ENCODE results near the gene CFAP99.
"Not testable (repeated sequence)": the region's sequence is repeated elsewhere in the genome, so short reads cannot be mapped to it uniquely, and the experiment has no call there.

CFAP99 gene

DNA sequence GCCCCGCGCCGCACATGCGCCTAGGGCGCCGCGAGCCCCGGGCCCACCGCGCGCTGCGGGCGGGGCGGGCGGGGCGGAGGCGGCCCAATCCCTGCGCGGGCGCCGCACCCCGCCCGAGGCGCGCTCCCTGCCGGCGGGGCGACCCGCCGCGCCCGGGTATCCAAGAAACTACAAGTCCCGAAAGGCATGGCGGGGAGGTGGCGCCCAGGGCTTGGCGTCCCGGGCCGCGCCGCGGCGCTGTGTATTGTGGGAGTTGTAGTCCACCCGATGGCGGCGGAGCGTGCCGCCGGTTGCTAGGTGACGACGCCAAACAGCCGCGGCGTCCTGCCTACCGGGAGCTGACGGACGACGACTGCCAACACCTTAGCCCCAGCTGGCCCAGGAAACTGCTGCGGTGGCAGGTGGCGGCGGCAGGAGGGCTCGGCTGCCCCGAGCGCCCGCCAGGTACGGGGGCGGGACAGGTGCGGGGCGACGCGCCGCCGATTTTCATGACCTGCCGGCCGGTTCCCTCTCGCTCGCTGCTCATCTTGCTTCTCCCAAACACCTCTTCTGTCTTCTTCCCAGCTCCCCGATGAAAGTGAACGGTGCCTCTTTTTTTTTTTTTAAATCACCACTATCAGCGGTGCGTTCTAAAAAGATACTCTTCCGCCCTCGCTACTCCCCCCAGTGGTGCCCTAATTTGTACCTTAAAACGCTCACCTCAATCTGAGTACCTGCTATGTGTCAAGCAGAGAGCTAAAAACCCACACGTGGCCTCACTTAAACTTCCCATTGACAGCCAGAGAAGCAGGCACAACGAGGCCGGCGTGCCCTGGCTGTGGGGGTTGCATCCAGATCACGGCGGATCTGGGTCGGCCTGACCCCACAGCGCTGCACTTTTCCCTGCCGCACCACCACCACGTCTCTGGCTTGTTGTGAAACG, at the start of gene CFAP99:
CFAP99 (plus strand) TSS at position 306 of the 922 bp plus-strand sequence.
- peak; percentile 57 for DNase-seq

DNA sequence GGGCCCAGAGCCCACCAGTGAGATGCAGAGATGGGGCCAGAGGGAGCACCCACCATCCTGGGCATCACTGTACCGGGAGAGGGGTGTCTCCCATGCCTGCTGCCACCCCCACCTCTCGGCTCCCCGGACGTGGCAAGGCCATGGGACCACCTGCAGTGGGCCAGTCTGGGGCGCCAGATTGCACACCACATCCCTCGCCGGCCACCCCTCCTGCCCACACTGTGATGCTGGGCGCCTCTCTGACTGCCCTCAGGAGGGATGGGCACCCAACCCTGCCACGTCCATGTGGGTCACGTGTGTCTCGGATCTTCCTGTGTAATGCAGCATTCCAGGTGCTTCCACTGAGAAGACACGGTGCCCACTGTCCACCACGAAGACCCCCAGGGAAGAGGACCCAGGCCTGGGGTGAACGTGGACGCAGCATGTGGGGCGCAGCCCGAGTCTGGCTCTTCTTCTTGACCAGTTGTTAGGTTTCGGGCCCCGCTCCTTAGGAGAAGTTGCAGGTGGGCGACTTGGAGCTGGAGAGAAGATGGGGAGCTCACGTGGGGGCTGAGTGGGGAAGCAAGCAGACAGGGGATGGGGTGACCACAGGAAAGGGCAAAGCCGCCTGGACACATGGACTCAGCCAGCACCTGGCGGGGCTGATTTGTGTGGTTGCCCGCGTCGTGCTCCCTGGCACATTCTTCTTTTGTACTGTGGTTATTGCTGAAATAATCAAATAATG, 48.0 kb upstream of the CFAP99 start:
- DNase-seq = no peak

GRCh38 chr4:2371765-2372487, 46.8 kb upstream of the CFAP99 start:
- no peak for DNase-seq

DNA sequence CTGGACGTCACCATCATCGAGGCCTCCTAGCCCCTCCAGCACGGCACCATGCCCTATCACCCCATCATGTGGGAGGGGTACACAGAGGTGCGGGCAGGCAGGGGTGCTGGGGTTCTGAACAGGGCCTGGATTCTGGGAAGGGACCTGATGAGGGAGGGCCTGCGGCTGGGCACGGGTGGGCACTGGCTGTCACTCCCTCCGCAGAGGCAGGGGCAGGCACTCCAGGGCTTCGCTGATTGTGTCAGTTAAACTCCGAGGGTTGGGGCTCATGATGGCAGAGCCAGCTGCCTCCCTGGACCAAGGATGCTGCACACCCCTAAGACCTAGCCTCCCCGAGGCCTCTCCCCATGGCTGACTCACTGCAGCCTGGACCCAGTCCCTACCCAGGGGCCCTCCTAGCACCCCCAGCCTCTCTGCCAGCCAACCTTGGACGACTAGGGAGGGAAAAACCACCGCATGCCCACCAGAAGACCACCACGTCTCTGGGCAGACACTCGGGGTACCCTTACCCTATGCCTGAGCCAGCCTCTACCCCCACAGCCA, 46.2 kb upstream of the CFAP99 start:
- no peak for DNase-seq

DNA sequence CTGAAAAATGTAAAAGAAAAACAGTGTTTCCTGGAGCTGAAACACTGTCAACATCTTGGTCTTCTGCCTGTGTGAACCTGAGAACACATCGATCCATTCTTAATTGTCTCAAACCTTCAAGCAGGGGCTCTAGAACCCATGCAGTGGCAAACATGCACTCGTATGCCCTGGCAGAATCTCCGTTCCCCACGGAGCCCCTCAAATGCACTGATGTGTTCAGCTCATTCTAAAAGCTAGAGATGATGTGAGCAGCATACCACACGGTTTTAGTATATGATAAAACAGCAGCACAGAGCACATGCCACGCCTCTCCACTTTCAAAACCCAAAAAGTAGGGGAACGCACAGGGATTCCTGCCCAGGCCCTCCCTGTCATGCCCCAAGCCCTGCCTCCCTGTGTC, 45.2 kb upstream of the CFAP99 start:
- DNase-seq = no peak

DNA sequence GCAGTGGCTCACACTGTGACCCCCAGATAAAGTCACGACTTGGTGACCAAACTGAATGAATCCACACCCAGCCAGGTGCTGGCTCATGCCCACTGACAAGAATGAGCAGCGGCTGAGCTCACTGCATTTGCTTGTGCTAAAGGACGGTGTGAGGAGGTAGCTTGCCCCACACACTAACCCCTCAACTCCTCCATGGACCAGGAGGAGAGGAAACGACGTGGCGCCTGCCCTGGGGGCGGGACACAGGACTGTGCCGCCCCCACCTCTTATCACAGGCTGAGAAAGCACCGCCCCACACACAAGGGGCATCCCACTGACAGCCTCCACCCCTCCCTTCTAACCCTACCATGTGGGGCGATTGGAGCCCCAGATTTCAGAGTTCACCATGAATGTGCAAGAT, 43.3 kb upstream of the CFAP99 start:
- no peak for DNase-seq

- DNase-seq = no peak
Observed at GRCh38 chr4:2377241-2377640, 41.5 kb upstream of the CFAP99 start.

GRCh38 chr4:2378401-2378800, 40.4 kb upstream of the CFAP99 start:
- no peak for DNase-seq

DNA sequence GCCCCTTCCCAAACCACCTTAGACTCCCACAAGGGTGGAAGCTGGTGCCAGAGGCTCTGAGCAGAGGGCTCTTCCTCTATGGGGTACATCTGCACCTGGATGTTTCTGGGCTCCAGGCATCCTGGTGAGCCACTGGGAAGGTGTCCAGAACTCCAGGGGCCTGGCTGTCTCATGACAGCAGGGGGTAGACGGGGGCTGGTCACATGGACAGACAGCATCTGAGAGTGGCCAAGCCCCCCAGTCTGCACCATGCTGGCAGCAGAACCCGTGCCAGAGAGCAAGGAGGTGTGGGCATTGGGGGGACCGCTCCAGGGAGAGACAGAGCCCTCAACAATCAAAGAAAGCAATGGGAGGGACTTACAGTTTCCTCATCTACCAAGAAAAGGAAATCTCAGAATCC, 39.9 kb upstream of the CFAP99 start:
- DNase-seq = no peak

DNA sequence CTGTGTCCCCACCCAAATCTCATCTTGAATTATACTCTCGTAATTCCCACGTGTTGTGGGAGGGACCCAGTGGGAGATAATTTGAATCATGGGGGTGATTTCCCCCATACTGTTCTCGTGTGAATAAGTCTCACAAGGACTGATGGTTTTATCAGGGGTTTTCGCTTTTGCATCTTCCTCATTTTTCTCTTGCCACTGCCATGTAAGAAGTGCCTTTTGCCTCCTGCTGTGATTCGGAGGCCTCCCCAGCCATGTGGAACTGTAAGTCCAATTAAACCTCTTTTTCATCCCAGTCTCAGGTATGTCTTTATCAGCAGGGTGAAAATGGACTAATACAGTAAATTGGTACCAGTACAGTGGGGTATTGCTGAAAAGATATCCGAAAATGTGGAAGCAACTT, 38.2 kb upstream of the CFAP99 start:
- DNase-seq = not testable (repeated sequence)

- DNase-seq = not testable (repeated sequence)
Observed at GRCh38 chr4:2382769-2383202, 36.0 kb upstream of the CFAP99 start.

DNA sequence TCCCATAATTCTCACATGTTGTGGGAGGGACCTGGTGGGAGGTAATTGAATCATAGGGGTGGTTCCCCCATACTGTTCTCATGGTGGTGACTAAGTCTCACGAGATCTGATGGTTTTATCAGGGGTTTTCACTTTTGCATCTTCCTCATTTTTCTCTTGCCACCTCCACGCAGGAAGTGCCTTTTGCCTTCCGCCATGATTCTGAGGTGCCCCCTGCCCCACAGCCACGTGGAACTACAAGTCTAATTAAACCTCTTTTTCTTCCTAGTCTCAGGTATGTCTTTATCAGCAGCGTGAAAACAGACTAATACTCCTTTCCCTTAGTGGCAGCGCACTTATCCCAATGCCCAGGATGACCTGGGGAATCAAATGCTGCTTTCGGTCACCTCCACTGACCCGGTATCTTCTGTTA, 35.5 kb upstream of the CFAP99 start:
- DNase-seq = not testable (repeated sequence)

GRCh38 chr4:2383760-2384159, 35.0 kb upstream of the CFAP99 start:
- DNase-seq = no peak

DNA sequence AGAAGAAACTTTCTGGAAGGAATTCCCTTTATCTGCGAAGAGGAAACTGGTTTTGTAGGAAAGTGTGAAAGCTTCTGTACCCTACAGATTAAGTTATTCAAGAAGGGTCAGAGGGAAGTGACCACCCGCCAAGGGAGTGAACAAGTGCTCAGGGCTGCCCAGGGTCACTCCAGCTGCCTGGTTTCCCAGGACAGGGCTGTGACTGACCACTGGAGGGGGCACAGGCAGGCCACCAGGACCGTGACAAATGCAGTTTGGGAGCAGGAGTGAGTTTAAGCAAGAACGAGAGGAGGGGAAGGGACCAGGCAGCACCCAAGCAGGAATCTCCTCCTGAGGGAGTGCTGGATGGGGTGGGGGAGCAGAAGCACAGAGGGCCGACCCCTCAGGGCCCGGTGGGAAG, 34.5 kb upstream of the CFAP99 start:
- no peak for DNase-seq

DNA sequence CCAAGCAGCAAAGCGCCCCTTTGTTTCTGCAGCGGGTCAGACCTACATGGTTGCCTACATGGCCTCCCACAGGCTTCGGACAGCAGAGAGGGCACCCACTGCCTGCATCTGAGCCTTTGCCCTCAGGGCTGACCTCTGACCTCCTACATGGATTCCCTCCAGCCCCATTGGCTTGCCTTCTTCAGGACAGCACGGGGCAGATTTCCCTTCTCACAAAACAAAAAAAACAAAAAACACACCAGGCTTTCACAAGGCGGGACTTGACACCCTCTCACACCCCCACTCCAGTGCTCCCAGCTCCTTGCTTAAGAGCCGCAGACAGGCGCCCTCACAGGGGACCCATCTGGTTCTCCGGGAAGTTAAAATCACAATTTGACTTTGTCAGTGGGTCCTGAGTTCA, 33.2 kb upstream of the CFAP99 start:
- DNase-seq = no peak

DNA sequence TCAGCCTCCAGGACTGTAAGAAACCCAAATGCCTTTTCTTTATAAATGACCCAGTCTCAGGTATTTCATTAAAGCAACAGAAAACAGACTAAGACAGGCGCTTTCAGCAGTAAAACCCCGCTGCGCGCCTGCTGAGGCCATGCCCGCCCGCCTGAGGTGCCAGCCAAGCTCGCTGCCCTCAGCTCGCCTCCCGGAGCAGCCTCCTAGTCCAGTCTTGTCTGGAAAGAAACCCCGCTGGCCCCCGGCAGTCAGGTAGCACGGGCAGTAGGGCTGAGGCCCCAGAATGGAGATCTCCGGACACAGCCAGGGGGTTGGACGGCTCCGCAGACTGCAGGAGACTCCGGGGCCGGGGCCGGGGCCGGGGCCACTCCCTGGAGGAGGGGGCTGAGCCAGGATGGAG, 32.0 kb upstream of the CFAP99 start:
- no peak for DNase-seq

- DNase-seq = no peak
Observed at GRCh38 chr4:2387218-2387617, 31.5 kb upstream of the CFAP99 start.

DNA sequence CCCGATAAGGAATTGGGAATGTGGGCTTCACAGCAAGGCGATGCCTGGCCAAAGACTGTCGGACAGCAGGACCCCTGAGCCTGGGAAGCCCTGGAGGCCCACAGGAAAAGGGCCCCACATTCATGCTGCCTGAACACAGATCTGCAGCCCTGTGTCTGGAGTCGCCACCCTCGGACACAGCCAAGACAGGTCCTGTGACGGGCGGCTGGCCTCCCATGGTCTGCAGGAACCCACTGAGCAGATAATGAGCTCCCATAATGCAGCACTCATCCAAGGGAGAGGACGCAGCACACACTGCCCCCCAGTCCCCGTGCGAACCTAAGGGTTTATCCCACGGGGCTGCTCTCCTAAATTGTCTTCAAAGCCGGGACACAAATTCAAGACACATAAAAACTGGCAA, 30.9 kb upstream of the CFAP99 start:
- DNase-seq = no peak

- DNase-seq = no peak
Observed at GRCh38 chr4:2388429-2389182, 30.1 kb upstream of the CFAP99 start.

- no peak for DNase-seq
Observed at GRCh38 chr4:2389691-2390090, 29.1 kb upstream of the CFAP99 start.

DNA sequence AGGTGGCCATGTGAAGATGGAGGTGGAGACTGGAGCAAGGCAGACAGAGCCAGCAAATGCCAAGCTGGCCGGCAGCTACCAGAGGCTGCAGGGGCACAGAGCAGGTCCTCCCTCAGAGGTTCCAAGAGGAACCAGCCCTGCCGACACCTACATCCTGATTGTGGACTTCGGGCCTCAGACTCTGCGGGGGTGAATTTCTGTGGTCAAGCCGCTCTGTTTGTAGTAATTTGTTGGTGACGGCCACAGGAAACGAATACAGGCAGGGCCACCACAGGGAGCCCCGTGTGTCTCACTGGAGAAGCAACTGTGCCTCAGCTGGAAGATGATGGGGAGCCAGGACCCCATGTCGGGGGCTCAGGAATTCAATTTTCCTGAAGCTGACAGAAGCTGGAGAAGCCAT, 28.6 kb upstream of the CFAP99 start:
- no peak for DNase-seq

- DNase-seq = no peak
Observed at GRCh38 chr4:2390784-2391421, 27.9 kb upstream of the CFAP99 start.

Measured in NCI-H524 treated with DMSO at 0.1 percent for 48 hours (cell line).